ENCODE measurements around the gene WRAP53. TPM values are rescaled to one million over a fixed set of nuclear protein-coding genes. Genes with fewer than 3 reads are reported as not detected.

The WRAP53 gene
- total and polyA plus RNA-seq, 2 experiments from 2014 or later = 7.8 to 12.0 TPM

DNA sequence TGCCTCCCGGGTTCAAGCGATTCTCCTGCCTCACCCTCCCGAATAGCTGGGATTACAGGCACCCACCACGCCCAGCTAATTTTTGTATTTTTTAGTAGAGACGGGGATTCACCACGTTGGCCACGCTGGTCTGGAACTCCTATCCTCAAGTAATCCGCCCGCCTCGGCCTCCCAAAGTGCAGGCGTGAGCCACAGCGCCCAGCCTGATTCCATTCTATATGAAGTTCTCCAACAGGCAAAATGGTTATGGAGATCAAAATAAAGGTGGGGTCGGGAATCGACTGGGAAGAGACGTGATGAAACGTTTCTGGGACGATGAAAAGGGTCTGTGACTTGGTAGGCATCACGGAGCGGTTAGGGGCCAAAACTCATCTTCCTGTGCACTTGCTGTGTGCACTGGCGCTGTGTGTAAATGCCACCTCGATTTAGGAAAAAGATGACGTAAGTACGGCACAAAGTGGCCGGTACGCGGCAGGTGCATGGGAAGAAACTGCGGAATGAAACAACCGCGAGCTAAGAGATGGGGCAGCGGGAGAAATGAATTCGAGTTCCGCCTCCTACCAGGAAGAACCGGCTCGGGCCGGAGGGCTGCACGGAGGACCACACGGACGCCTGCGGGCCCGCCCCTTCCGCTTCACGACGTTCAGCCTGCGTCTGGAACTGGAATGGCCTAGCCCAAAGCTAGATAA is 2.6 kb upstream of the WRAP53 start:
- H4K20me1 ChIP-seq (ENCODE audit: insufficient read depth, poor library complexity, severe bottlenecking) = no peaks in the 10 kb centered on the region
- H3K36me3 ChIP-seq (replicated peaks; ENCODE audit: insufficient read depth, low read depth) = no peaks in the 10 kb centered on the region
- H3K9me3 ChIP-seq (ENCODE audit: low read depth) = no peaks in the 10 kb centered on the region
- H3K4me1 ChIP-seq (ENCODE audit: insufficient read depth) = peaks cover 23% of the 10 kb centered on the region
- H3K9me2 ChIP-seq (replicated peaks; ENCODE audit: insufficient read depth) = no peaks in the 10 kb centered on the region
- peak overlapping the region; percentile 42 for H2AFZ ChIP-seq
- no peaks in the 10 kb centered on the region for H3K27me3 ChIP-seq
- WGBS (ENCODE audit: low lambda C conversion rate, missing lambda C conversion rate) = 8% methylated on average over 44 of the region's 44 CpGs
- TF ChIP-seq EZH2phosphoT487 (IDR thresholded peaks at IDR 0.05; ENCODE audit: low read depth, severe bottlenecking, unreplicated experiment) (no peak), EZH2 (IDR thresholded peaks at IDR 0.05; ENCODE audit: borderline replicate concordance) (no peak)
- TF ChIP-seq, protein P1, sequence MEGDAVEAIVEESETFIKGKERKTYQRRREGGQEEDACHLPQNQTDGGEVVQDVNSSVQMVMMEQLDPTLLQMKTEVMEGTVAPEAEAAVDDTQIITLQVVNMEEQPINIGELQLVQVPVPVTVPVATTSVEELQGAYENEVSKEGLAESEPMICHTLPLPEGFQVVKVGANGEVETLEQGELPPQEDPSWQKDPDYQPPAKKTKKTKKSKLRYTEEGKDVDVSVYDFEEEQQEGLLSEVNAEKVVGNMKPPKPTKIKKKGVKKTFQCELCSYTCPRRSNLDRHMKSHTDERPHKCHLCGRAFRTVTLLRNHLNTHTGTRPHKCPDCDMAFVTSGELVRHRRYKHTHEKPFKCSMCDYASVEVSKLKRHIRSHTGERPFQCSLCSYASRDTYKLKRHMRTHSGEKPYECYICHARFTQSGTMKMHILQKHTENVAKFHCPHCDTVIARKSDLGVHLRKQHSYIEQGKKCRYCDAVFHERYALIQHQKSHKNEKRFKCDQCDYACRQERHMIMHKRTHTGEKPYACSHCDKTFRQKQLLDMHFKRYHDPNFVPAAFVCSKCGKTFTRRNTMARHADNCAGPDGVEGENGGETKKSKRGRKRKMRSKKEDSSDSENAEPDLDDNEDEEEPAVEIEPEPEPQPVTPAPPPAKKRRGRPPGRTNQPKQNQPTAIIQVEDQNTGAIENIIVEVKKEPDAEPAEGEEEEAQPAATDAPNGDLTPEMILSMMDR (IDR thresholded peaks at IDR 0.05; ENCODE audit: poor library complexity) = no peak
- DNase-seq (ENCODE audit: low spot score) = peak; percentile 97
- peak overlapping the region; percentile 79 for H3K4me3 ChIP-seq
- H3K27ac ChIP-seq = peak overlapping the region; percentile 99
- H3K4me2 ChIP-seq = peak overlapping the region; percentile 82
- peaks cover 70% of the 10 kb centered on the region for H3K79me2 ChIP-seq

DNA sequence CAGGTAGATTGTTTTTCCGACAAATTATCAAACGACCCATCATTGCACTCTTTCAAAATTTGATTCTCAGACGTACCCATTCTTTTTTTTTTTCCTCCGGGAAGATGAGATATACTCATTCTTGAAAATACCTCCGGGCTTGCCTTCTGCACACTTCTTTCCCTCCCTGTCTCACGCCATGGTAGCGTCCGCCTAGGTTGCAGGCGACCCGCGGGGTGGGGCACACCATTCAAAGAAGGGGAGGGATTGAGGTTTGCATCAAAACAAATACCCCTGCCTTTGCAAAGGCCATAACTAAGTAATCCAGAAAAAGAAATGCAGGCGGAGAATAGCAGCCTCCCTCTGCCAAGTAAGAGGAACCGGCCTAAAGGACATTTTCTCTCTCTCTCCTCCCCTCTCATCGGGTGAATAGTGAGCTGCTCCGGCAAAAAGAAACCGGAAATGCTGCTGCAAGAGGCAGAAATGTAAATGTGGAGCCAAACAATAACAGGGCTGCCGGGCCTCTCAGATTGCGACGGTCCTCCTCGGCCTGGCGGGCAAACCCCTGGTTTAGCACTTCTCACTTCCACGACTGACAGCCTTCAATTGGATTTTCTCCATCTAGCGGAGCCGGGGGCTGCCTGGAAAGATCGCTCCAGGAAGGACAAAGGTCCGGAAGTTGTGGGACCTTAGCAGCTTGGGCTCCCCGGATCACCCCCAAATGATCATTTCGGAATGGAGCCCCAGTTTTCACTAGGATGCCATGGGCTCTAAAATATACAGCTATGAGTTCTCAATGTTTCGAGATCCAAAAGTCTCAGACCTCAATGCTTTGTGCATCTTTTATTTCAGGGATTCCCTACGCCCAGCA is 1.8 kb upstream of the WRAP53 start:
- peaks cover 23% of the 10 kb centered on the region for H3K4me1 ChIP-seq (ENCODE audit: insufficient read depth)
- no peaks in the 10 kb centered on the region for H4K20me1 ChIP-seq (ENCODE audit: insufficient read depth, poor library complexity, severe bottlenecking)
- H3K27ac ChIP-seq = peak overlapping the region; percentile 99
- no peaks in the 10 kb centered on the region for H3K36me3 ChIP-seq (replicated peaks; ENCODE audit: insufficient read depth, low read depth)
- H3K79me2 ChIP-seq = peaks cover 62% of the 10 kb centered on the region
- H2AFZ ChIP-seq = peak overlapping the region; percentile 28
- peak overlapping the region; percentile 79 for H3K4me3 ChIP-seq
- no peaks in the 10 kb centered on the region for H3K9me3 ChIP-seq (ENCODE audit: low read depth)
- TF ChIP-seq EZH2phosphoT487 (IDR thresholded peaks at IDR 0.05; ENCODE audit: low read depth, severe bottlenecking, unreplicated experiment) = no peak
- TF ChIP-seq, protein P1 (IDR thresholded peaks at IDR 0.05; ENCODE audit: poor library complexity) = no peak
- no peak for TF ChIP-seq EZH2 (IDR thresholded peaks at IDR 0.05; ENCODE audit: borderline replicate concordance)
- H3K9me2 ChIP-seq (replicated peaks; ENCODE audit: insufficient read depth) = no peaks in the 10 kb centered on the region
- under 1% methylated on average over 30 of the region's 30 CpGs for WGBS (ENCODE audit: low lambda C conversion rate, missing lambda C conversion rate)
- peak overlapping the region; percentile 82 for H3K4me2 ChIP-seq
- DNase-seq (ENCODE audit: low spot score) = peak; percentile 88
- no peaks in the 10 kb centered on the region for H3K27me3 ChIP-seq

DNA sequence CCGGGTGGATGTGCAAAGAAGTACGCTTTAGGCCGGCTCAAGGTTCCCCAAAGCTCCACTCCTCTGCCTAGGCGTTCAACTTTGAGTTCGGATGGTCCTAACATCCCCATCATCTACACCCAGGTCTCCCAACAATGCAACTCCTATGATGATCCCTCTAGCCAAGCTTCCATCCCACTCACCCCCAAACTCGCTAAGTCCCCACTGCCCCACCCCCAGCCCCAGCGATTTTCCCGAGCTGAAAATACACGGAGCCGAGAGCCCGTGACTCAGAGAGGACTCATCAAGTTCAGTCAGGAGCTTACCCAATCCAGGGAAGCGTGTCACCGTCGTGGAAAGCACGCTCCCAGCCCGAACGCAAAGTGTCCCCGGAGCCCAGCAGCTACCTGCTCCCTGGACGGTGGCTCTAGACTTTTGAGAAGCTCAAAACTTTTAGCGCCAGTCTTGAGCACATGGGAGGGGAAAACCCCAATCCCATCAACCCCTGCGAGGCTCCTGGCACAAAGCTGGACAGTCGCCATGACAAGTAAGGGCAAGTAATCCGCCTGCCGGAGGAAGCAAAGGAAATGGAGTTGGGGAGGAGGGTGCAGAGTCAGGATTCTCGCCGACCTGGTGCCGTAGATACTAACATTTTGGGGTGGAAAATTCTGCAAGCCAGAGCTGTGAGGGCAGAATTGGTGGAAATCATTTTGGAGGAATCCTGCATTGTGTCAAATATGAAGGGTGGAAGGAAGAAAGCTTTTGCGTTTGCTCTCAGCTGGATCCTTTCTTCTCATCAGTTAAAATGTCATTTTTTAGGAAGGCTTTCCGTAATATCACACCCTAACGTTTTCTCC is 987 bp upstream of the WRAP53 start, which contains the start of gene TP53:
TP53 (minus strand) TSS at position 419 of the 836 bp plus-strand sequence. CDS start 10,896 bp downstream, outside the sequence.
- peak within 1 kb of the TSS; percentile 55 for H2AFZ ChIP-seq
- WGBS (ENCODE audit: low lambda C conversion rate, missing lambda C conversion rate) = 1% methylated on average over 30 of the region's 30 CpGs
- no peaks in the 10 kb centered on the region for H3K9me3 ChIP-seq (ENCODE audit: low read depth)
- peak within 1 kb of the TSS; percentile 79 for H3K4me3 ChIP-seq
- no peaks in the 10 kb centered on the region for H3K27me3 ChIP-seq
- peak; percentile 96 for DNase-seq (ENCODE audit: low spot score)
- no peaks in the 10 kb centered on the region for H3K36me3 ChIP-seq (replicated peaks; ENCODE audit: insufficient read depth, low read depth)
- H3K27ac ChIP-seq = peak within 1 kb of the TSS; percentile 99
- TF ChIP-seq, protein P1 (IDR thresholded peaks at IDR 0.05; ENCODE audit: poor library complexity) = no peak
- TF ChIP-seq EZH2 (IDR thresholded peaks at IDR 0.05; ENCODE audit: borderline replicate concordance) (no peak), EZH2phosphoT487 (IDR thresholded peaks at IDR 0.05; ENCODE audit: low read depth, severe bottlenecking, unreplicated experiment) (no peak)
- peaks cover 23% of the 10 kb centered on the region for H3K4me1 ChIP-seq (ENCODE audit: insufficient read depth)
- peaks cover 54% of the 10 kb centered on the region for H3K79me2 ChIP-seq
- H4K20me1 ChIP-seq (ENCODE audit: insufficient read depth, poor library complexity, severe bottlenecking) = no peaks in the 10 kb centered on the region
- H3K4me2 ChIP-seq = peak within 1 kb of the TSS; percentile 86
- no peaks in the 10 kb centered on the region for H3K9me2 ChIP-seq (replicated peaks; ENCODE audit: insufficient read depth)

Data from hepatocyte (in vitro differentiated cells).